ENCODE data around the gene FPGT.
"Not testable (repeated sequence)": the region's sequence is repeated elsewhere in the genome, so short reads cannot be mapped to it uniquely, and the experiment has no call there.

FPGT gene

GRCh38 chr1:74235153-74235552, 37.1 kb downstream of the FPGT start, which contains the start of gene TNNI3K:
Gene TNNI3K (plus strand): TSS chr1:74235387. CDS start chr1:74235452, 65 bp downstream.
- no peak for DNase-seq (ENCODE audit: low read depth in 1 of 2, low spot score in 1 of 2)
- in situ Hi-C loops (cut with HindIII; ENCODE audit: low pct_unique_long_range_greater_than_20kb, low sequenced_read_pairs), result no loop called here
- no peak for TF ChIP-seq JUND (IDR thresholded peaks at IDR 0.05; ENCODE audit: low read depth)

DNA sequence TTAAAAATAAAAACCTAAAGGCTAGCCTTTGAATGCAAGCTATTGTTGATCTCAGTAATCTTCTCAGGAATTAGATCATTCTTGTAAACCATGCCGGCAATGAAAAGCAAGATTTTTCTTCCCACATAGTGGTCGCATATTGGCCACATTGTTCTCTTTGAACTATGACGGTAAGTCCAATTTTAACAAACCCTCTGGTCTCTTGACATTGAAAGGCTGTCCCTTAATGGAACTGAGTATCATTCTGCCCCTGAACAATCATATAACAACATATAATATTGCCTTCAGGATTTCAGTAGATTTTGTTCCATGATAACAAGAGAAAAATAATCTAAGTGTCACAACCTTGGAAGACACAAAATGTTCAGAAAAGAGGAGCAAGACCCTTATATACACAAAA, 38.4 kb downstream of the FPGT start:
- in situ Hi-C loops (cut with HindIII; ENCODE audit: low pct_unique_long_range_greater_than_20kb, low sequenced_read_pairs), result no loop called here
- no peak for TF ChIP-seq JUND (IDR thresholded peaks at IDR 0.05; ENCODE audit: low read depth)
- no peak for DNase-seq (ENCODE audit: low read depth in 1 of 2, low spot score in 1 of 2)

DNA sequence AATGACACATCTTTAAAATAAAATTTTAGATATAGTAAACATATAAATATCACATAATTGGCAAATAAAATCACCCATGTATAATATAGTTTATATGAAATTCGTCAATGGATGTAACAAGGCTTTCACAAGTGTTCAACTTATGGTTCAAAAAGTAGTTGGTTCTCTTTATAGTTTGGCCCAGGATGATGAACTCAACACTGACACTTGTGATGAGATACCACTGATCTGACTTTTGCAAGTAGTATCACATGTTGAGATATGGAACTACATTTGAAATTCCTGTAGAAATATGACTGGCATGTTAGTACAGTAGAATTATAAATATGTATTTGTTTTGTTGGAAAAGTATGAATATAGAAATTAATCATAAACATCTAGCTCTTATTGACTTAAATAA, 39.0 kb downstream of the FPGT start:
- no peak for DNase-seq (ENCODE audit: low read depth in 1 of 2, low spot score in 1 of 2)
- in situ Hi-C loops (cut with HindIII; ENCODE audit: low pct_unique_long_range_greater_than_20kb, low sequenced_read_pairs), result no loop called here
- TF ChIP-seq JUND (IDR thresholded peaks at IDR 0.05; ENCODE audit: low read depth), result no peak

DNA sequence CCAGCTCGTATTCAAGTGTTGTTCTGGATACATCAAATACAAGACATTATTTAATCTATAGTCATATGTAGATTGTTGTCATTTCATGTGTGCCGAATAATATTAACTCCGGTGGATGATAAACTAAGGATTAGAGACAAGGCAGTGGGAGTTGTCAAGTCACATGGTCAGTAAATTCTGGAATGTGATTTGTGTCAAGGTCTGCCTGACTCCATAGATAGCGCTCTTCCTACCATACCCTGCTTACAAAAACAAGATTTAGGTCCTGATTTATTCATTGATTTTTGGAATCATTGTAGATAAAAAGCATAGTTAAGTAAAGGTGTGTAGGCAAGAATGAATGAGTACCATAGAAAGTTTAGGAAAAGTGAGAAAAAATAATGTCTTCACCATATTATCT, 39.7 kb downstream of the FPGT start:
- no peak for TF ChIP-seq JUND (IDR thresholded peaks at IDR 0.05; ENCODE audit: low read depth)
- in situ Hi-C loops (cut with HindIII; ENCODE audit: low pct_unique_long_range_greater_than_20kb, low sequenced_read_pairs), result no loop called here
- DNase-seq (ENCODE audit: low read depth in 1 of 2, low spot score in 1 of 2), result no peak

- in situ Hi-C loops (cut with HindIII; ENCODE audit: low pct_unique_long_range_greater_than_20kb, low sequenced_read_pairs), result no loop called here
Measured at GRCh38 chr1:74245168-74245772, 47.2 kb downstream of the FPGT start.

GRCh38 chr1:74246315-74246714, 48.3 kb downstream of the FPGT start:
- TF ChIP-seq JUND (IDR thresholded peaks at IDR 0.05; ENCODE audit: low read depth), result no peak
- in situ Hi-C loops (cut with HindIII; ENCODE audit: low pct_unique_long_range_greater_than_20kb, low sequenced_read_pairs), result no loop called here
- DNase-seq (ENCODE audit: low read depth in 1 of 2, low spot score in 1 of 2), result no peak

More at GRCh38 chr1:74245168-74245772, 47.2 kb downstream of the FPGT start:
- no peak for TF ChIP-seq JUND (IDR thresholded peaks at IDR 0.05; ENCODE audit: low read depth)
- DNase-seq (ENCODE audit: low read depth in 1 of 2, low spot score in 1 of 2), result no peak

DNA sequence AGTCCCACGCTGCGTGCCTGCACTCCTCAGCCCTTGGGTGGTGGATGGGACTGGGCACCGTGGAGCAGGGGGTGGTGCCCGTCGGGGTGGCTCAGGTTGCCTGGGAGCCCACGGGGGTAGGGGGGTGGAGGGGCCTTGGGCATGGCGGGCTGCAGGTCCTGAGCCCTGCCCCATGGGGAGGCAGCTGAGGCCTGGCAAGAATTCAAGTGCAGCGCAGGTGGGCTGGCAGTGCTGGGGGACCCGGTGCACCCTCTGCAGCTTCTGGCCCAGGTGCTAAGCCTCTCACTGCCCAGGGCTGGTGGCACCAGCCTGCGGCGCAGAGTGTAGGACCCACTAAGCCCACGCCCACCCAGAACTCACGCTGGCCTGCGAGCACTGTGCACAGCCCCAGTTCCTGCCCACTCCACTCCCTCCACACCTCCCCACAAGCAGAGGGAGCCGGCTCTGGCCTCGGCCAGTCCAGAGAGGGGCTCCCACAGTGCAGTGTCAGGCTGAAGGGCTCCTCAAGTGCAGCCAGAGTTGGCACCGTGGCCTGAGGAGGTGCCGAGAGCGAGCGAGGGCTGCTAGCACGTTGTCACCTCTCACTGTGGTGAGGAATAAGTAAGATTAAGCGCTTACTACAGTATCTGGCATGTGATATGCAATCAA, 50.0 kb downstream of the FPGT start:
- in situ Hi-C loops (cut with HindIII; ENCODE audit: low pct_unique_long_range_greater_than_20kb, low sequenced_read_pairs), result no loop called here
- DNase-seq (ENCODE audit: low read depth in 1 of 2, low spot score in 1 of 2), result no peak
- no peak for TF ChIP-seq JUND (IDR thresholded peaks at IDR 0.05; ENCODE audit: low read depth)

DNA sequence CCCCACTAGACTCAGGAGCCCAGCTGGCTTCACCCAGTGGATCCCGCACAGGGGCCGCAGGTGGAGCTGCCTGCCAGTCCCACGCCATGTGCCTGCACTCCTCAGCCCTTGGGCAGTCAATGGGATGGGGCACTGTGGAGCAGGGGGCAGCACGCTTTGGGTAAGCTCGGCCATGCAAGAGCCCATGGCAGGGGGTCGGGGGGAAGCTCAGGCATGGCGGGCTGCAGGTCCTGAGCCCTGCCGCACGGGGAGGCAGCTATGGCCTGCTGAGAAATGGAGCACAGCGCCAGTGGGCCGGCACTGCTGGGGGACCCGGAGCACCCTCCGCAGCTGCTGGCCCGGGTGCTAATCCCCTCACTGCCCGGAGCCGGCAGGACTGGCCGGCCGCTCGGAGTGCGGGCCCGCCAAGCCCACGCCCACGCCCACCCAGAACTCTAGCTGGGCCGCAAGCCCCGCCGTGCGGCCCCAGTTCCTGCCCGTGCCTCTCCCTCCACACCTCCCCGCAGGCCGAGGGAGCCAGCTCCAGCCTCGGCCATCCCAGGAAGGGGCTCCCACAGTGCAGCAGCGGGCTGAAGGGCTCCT, 55.3 kb downstream of the FPGT start:
- DNase-seq (ENCODE audit: low read depth in 1 of 2, low spot score in 1 of 2); in situ Hi-C loops (cut with HindIII; ENCODE audit: low pct_unique_long_range_greater_than_20kb, low sequenced_read_pairs): not testable (repeated sequence)

All from T47D (cell line).